NCI-H2081 (cell line): ENCODE results near the gene PUM1.
"Not testable (repeated sequence)": the region's sequence is repeated elsewhere in the genome, so short reads cannot be mapped to it uniquely, and the experiment has no call there.

Experiments used
- DNase-seq, 2 experiments: peaks; one replicate each; lab custom pipeline; 2025; lab: John Stamatoyannopoulos, UW

PUM1 gene

GRCh38 chr1:30964706-30965105 is 100.8 kb downstream of the PUM1 start:
- no peak for DNase-seq

GRCh38 chr1:30962609-30963508 is 102.7 kb downstream of the PUM1 start:
- DNase-seq = no peak

- no peak for DNase-seq
These were observed 107.8 kb downstream of the PUM1 start for GRCh38 chr1:30957560-30958222.

- DNase-seq = no peak
These were observed 110.0 kb downstream of the PUM1 start for GRCh38 chr1:30955448-30956015.

- DNase-seq = no peak
These were observed 111.8 kb downstream of the PUM1 start for GRCh38 chr1:30953685-30954084.

GRCh38 chr1:30952098-30952497 is 113.4 kb downstream of the PUM1 start:
- no peak for DNase-seq

GRCh38 chr1:30950700-30951099 is 114.8 kb downstream of the PUM1 start:
- no peak for DNase-seq

- peak in 1 of 2 experiments; percentile 67 for DNase-seq
These were observed 115.5 kb downstream of the PUM1 start for GRCh38 chr1:30950053-30950452.

GRCh38 chr1:30949487-30949838 is 116.1 kb downstream of the PUM1 start:
- not testable (repeated sequence) for DNase-seq

- not testable (repeated sequence) for DNase-seq
These were observed 116.6 kb downstream of the PUM1 start for GRCh38 chr1:30948813-30949486.

- DNase-seq = no peak
These were observed 117.2 kb downstream of the PUM1 start for GRCh38 chr1:30948278-30948677.

- no peak for DNase-seq
These were observed 118.3 kb downstream of the PUM1 start for GRCh38 chr1:30947212-30947611.

GRCh38 chr1:30942326-30942963 is 123.1 kb downstream of the PUM1 start:
- DNase-seq = peak in 1 of 2 experiments; percentile 35

- DNase-seq = no peak
These were observed 125.0 kb downstream of the PUM1 start for GRCh38 chr1:30940541-30940940.

GRCh38 chr1:30936541-30937171 is 128.9 kb downstream of the PUM1 start:
- DNase-seq = no peak

- not testable (repeated sequence) for DNase-seq
These were observed 129.8 kb downstream of the PUM1 start for GRCh38 chr1:30935758-30936157.

GRCh38 chr1:30934613-30935012 is 130.9 kb downstream of the PUM1 start:
- no peak for DNase-seq

- no peak for DNase-seq
These were observed 131.7 kb downstream of the PUM1 start for GRCh38 chr1:30933874-30934252.

- no peak for DNase-seq
These were observed 134.8 kb downstream of the PUM1 start for GRCh38 chr1:30930631-30931173.

GRCh38 chr1:30929944-30930525 is 135.5 kb downstream of the PUM1 start:
- no peak for DNase-seq
